Stimulated activated CD4-positive, alpha-beta T cell treated with anti-CD3 and anti-CD28 coated beads, Interleukin-4, amount 100 ng/mL, for 4 hours (primary cell): Measurements from ENCODE around the gene PRKAR2A.
"Not testable (repeated sequence)": the region's sequence is repeated elsewhere in the genome, so short reads cannot be mapped to it uniquely, and the experiment has no call there.

ENCODE experiments used
- DNase-seq, 2 experiments: peaks; one replicate each; pipeline ENCODE4 v3.0.0-alpha.2; 2020

The PRKAR2A gene

DNA sequence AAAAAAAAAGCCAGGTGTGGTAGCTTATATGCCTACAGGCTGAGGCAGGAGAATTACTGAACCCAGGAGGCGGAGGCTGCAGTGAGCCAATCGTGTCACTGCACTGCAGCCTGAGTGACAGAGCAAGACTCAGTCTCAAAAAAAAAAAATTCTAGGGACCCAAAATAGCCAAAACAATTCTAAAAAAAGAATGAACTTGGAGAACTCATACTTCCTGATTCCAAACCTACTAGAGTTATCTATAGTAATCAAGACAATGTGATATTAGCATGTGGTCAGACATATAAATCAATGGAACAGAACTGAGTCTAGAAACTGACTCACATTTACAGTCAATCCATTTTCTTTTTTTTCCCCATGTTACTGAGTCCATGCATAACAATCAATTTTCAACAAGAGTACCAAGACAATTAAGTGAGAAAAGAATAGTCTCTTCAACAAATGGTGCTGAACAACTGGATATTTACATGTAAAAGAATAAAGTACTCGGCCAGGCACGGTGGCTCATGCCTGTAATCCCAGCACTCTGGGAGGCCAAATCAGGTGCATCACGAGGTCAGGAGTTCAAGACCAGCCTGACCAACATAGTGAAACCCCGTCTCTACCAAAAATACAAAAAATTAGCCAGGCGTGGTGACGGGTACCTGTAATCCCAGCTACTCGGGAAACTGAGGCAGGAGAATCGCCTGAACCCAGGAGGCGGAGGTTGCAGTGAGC lies 11.9 kb downstream of the PRKAR2A start:
- DNase-seq: no peak

DNA sequence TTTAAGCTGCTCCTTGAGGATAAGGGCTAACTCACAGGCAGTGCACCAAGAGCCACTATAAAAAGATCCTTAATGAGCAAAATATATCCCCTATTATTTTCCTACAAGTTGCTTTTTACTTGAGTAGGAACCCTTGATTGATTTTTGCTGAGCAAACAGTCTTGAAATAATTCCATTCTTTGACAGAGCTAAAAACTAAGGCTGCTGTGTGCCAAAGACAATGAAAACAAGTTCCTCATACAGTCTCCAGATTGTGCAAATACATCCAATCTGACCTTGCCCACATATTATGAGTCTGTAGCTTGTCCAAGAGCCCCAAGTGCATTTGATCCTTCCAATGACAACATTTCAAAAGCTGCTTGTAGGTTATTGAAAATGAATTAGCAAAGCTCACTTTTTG lies 15.0 kb downstream of the PRKAR2A start:
- no peak for DNase-seq

GRCh38 chr3:48830715-48831114 lies 17.0 kb downstream of the PRKAR2A start:
- no peak for DNase-seq

DNA sequence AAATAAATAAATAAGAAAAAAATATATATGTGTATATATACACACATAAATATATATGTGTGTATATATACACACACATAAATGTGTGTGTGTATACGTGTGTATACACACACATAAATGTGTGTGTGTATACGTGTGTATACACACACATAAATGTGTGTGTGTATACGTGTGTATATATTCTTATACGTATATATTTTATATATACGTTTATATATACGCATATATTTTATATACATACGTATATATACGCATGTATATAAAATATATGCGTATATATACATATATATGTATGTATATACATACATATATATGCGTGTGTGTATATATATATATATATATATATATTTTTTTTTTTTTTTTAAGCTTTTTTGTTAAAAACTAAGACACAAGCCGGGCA lies 18.1 kb downstream of the PRKAR2A start:
- not testable (repeated sequence) for DNase-seq

DNA sequence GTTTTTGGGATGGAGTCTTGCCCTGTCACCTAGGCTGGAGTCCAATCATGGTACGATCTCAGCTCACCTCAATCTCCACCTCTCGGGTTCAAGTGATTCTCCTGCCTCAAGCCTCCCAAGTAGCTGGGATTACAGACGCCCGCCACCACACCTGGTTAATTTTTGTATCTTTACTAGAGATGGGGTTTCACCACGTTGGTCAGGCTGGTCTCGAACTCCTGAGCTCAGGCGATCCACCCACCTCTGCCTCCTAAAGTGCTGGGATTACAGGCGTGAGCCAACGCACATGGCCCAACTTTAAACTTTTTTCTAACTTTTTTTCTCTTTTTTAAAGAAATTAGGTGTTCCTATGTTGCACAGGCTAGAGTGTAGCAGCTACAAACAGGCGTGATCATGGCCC lies 19.8 kb downstream of the PRKAR2A start:
- DNase-seq: not testable (repeated sequence)

GRCh38 chr3:48826451-48826850 lies 21.2 kb downstream of the PRKAR2A start:
- no peak for DNase-seq

GRCh38 chr3:48820612-48821324 lies 26.9 kb downstream of the PRKAR2A start:
- DNase-seq: no peak

GRCh38 chr3:48819234-48820221 lies 28.1 kb downstream of the PRKAR2A start:
- DNase-seq: no peak

- DNase-seq: no peak
These were observed 36.1 kb downstream of the PRKAR2A start for GRCh38 chr3:48811524-48811923.

DNA sequence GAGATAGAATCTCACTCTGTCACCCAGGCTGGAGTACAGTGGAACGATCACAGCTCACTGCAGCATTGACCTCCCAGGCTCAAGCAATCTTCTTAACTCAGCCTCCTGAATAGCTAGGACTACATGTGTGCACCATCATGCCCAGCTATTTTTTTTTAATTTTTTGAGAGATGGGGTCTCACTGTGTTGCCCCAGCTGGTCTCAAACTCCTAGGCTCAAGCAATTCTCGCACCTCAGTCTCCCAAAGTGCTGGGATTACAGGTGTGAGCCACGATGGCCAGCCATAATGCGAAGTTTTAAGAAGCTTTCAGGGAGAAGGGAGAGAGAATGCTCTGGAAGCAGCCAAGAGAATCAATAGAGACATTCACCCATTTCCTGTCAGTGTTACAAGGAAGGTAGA lies 42.7 kb downstream of the PRKAR2A start:
- DNase-seq: no peak

DNA sequence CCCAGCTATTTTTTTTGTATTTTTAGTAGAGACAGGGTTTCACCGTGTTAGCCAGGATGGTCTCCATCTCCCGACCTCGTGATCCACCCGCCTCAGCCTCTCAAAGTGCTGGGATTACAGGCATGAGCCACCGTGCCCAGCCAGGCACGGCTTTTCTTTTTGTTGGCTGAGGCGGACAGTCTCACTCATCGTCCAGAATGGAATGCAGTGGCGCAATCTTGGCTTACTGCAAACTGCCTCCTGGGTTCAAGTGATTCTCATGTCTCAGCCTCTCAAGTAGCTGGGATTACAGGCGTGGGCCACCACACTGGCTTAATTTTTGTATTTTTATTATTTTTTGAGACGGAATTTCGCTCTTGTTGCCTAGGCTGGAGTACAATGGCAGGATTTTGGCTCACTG lies 46.8 kb downstream of the PRKAR2A start:
- not testable (repeated sequence) for DNase-seq

DNA sequence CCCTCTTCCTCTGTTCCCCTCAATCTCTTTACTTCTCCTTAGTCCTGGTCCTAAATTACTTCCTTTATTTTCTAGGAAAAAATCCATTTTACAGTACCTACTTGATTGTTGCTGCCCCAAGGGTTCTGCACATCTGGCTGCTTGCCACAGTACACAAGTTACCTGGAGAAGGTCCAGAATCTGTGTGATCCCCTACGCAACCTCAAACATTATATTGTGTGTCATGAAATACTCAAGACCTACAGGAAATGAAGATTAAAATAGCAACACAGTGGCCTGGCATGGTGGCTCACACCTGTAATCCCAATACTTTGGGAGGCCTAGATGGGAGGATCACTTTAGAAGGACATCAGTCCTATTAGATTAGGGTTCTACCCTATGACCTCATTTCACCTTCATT lies 48.7 kb downstream of the PRKAR2A start:
- DNase-seq: no peak

DNA sequence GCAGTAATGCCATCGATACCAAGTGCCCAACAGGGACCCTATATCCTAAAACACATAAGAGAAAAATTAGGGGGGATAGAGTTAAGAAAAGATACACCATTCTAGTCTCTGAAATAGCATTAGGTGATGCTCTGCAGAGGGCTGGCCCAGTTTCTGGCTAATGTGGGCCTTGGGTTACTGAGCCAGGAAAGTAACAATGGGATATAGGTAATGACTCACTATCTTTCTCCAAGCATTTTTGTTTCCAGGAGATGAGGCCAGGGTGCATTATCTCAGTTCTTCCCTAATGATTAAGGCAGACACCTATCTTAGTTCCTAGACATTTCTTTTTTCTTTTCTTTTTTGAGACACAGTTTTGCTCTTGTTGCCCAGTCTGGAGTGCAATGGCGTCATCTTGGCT lies 50.0 kb downstream of the PRKAR2A start:
- DNase-seq: no peak

- no peak for DNase-seq
These were observed 51.5 kb downstream of the PRKAR2A start for GRCh38 chr3:48795997-48796732.

GRCh38 chr3:48793484-48793883 lies 54.2 kb downstream of the PRKAR2A start:
- not testable (repeated sequence) for DNase-seq

GRCh38 chr3:48789665-48790064 lies 58.0 kb downstream of the PRKAR2A start:
- no peak for DNase-seq

GRCh38 chr3:48788544-48789162 lies 59.0 kb downstream of the PRKAR2A start:
- DNase-seq: no peak

- DNase-seq: no peak
These were observed 63.1 kb downstream of the PRKAR2A start for GRCh38 chr3:48784426-48785120.

GRCh38 chr3:48783304-48783703 lies 64.4 kb downstream of the PRKAR2A start:
- DNase-seq: no peak

DNA sequence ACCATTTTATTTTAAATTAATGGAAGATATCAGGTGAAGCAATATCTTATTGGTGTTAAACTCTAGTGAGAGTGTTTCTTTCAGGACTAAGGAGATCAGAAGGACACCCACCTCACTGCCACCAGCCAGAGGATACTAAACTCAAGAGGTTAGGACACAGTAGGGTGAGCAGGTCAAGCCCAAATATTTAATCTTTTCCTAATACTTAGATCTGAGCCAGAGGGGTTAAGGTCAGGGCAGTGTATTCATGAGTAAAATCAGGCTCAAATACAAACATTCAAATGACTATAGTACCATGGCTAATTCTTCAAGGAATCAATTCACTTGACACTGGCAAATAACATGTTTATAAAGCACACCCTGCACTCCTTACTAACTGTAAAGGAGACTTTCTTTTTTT lies 65.6 kb downstream of the PRKAR2A start:
- no peak for DNase-seq

DNA sequence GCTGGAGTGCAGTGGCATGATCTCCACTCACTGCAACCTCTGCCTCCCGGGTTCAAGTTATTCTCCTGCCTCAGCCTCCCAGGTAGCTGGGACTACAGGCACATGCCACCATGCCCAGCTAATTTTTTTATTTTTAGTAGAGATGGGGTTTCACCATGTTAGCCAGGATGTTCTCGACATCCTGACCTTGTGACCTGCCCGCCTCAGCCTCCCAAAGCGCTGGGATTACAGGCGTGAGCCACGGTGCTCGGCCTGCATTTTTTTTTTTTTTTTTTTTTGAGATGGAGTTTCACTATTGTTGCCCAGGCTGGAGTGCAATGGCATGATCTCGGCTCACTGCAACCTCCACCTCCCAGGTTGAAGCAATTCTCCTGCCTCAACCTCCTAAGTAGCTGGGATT lies 69.1 kb downstream of the PRKAR2A start:
- not testable (repeated sequence) for DNase-seq
